ENCODE data around the gene EVA1C. TPM values are rescaled to one million over a fixed set of nuclear protein-coding genes. Genes with fewer than 3 reads are reported as not detected.

Gene EVA1C
- total and polyA plus RNA-seq, 10 of the 15 experiments (the other 5 are each of a cell fraction or from before 2014, with no cell fraction given) = 0.13 to 0.56 (median 0.34) TPM; not detected in 7

DNA sequence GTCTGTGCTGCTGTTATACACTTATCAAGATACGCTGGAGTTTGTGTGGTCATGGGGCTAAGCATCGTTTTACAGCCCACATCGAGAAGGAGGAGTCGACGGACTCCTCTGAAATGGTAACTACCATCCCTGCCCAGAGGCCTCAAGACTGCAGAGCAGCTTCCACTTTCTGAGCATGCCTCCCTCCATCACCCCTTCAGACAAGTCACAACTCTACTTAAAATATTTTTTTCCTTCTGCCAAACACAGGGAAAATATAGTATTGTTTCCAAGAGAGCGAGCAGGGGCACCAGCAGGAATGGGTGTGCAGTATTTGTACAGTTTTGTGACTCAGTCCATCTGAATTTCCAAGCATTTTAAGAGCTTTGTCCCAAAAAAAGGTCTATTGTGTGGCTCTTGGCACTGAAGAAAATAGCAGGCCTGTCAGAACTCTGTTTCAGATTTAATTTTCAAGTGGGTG lies 14.1 kb downstream of the EVA1C start:
- H3K79me2 ChIP-seq (ENCODE audit: control insufficient read depth, insufficient read depth, low read length) = no peaks in the 10 kb centered on the region
- no peaks in the 10 kb centered on the region for H3K4me1 ChIP-seq (ENCODE audit: control insufficient read depth, insufficient read depth, low read length)
- no peak overlapping the region for H2AFZ ChIP-seq (ENCODE audit: control insufficient read depth, low read depth, low read length)
- H3K9ac ChIP-seq (ENCODE audit: control insufficient read depth, insufficient read depth, low read length) = no peak overlapping the region
- no peak overlapping the region for H3K4me2 ChIP-seq (ENCODE audit: control insufficient read depth, insufficient read depth)
- H3K27ac ChIP-seq (ENCODE audit: control insufficient read depth, insufficient read depth) = no peak overlapping the region
- ChIA-PET SMC1A (ENCODE audit: uncharacterized antibody, unreplicated experiment) (no interaction called here), RAD21 (ENCODE audit: unreplicated experiment) (no interaction called here), CTCF (no interaction called here), POLR2A (no interaction called here)
- DNase-seq (ENCODE audit: low read depth, low spot score) = no peak
- FAIRE-seq = no peak
- WGBS (ENCODE audit: insufficient coverage, insufficient replicate concordance, low lambda C conversion rate, missing lambda C conversion rate) = 37% methylated on average over 6 of the region's 6 CpGs
- no peak for ATAC-seq
- in situ Hi-C loops (cut with MboI) (no loop called here), intact Hi-C loops (cut with micrococcal nuclease; ENCODE audit: unreplicated experiment) (no loop called here)
- H3K36me3 ChIP-seq (ENCODE audit: control insufficient read depth in 2 of 2, insufficient read depth in 2 of 2, low read length in 1 of 2) = no peaks in the 10 kb centered on the region
- no peaks in the 10 kb centered on the region for H3K27me3 ChIP-seq (replicated peaks in 1 of 2; ENCODE audit: control insufficient read depth in 2 of 2, insufficient read depth in 2 of 2, low read length in 1 of 2)
- H4K20me1 ChIP-seq (ENCODE audit: control insufficient read depth, insufficient read depth) = no peaks in the 10 kb centered on the region
- no TSS peak for BruUV-seq (replicated peaks)
- no peak for TF ChIP-seq MYB (IDR thresholded peaks at IDR 0.05; ENCODE audit: borderline replicate concordance, low read depth, low read length)
- TF ChIP-seq, protein P1, sequence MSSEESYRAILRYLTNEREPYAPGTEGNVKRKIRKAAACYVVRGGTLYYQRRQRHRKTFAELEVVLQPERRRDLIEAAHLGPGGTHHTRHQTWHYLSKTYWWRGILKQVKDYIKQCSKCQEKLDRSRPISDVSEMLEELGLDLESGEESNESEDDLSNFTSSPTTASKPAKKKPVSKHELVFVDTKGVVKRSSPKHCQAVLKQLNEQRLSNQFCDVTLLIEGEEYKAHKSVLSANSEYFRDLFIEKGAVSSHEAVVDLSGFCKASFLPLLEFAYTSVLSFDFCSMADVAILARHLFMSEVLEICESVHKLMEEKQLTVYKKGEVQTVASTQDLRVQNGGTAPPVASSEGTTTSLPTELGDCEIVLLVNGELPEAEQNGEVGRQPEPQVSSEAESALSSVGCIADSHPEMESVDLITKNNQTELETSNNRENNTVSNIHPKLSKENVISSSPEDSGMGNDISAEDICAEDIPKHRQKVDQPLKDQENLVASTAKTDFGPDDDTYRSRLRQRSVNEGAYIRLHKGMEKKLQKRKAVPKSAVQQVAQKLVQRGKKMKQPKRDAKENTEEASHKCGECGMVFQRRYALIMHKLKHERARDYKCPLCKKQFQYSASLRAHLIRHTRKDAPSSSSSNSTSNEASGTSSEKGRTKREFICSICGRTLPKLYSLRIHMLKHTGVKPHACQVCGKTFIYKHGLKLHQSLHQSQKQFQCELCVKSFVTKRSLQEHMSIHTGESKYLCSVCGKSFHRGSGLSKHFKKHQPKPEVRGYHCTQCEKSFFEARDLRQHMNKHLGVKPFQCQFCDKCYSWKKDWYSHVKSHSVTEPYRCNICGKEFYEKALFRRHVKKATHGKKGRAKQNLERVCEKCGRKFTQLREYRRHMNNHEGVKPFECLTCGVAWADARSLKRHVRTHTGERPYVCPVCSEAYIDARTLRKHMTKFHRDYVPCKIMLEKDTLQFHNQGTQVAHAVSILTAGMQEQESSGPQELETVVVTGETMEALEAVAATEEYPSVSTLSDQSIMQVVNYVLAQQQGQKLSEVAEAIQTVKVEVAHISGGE (CRISPR knock-in tag; IDR thresholded peaks at IDR 0.05) = no peak
- no peak for TF ChIP-seq SUPT20H (IDR thresholded peaks at IDR 0.05; ENCODE audit: borderline replicate concordance, control insufficient read depth, low read depth, low read length)
- H3K9me3 ChIP-seq (replicated peaks; ENCODE audit: control insufficient read depth, insufficient read depth, low read length) = no peaks in the 10 kb centered on the region
- H3K4me3 ChIP-seq = no peak overlapping the region
